ENCODE data around the gene SUSD5.
A peak's percentile ranks its signal among the peaks of the same experiment; 100 is the strongest.

SUSD5 gene

DNA sequence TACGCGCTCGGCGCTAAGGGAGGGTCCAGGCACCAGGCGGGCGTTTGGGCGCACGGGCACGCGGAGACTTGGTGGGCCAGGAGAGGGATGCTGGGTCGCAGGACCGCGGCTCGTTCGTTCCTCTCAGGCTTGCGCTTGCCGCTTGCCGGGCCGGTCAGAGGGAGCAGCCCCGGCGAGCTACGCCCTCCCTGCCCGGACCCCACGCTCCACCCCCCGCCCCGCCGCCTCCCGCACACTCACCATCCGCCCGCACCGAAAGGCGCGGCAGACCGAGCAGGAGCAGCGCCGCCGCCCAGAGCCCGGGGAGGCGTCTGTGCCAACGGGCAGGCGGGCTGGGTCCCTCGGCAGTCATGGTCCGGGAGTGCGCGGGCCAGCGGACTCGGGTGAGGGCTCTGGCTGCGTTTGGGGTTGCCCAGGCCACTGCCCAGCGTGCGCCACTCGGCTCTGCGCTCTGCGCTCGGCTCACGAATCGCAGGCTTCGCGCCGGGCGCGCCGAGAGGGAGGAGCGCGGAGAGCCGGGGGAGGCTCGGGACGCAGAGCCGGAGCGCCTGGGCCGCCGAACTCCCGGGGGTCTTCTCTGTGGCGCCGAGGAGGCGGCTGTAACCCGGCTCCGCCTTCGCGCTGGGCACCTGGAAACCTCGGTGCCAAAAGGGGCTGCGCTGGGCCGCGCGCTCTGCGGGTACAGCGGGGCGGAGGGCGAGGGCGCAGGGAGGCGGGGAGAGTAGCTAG, at the start of gene SUSD5:
Gene SUSD5 (minus strand): TSS at position 365 of the 729 bp plus-strand sequence. CDS start 13 bp downstream, at position 352.
- peak; percentile 85 for DNase-seq (ENCODE audit: low read depth, low spot score)

DNA sequence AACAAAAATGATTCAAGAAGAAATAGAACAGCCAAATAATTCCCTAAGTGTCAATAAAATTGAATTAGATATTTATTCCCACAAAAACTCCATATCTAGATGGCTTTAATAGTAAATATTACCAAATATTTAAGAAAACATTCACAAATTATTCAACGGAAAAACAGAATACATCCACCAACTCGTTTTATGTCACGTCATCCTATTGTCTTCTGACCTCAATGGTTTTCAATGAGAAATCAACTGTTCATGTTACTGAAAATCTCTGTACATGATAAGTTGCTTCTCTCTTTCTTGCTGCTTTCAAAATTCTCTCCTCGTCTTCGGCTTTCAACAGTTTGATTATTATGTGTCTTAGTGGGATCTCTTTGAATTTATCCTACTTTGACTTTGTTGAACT, 41.5 kb upstream of the SUSD5 start:
- DNase-seq (ENCODE audit: low read depth, low spot score) = no peak

DNA sequence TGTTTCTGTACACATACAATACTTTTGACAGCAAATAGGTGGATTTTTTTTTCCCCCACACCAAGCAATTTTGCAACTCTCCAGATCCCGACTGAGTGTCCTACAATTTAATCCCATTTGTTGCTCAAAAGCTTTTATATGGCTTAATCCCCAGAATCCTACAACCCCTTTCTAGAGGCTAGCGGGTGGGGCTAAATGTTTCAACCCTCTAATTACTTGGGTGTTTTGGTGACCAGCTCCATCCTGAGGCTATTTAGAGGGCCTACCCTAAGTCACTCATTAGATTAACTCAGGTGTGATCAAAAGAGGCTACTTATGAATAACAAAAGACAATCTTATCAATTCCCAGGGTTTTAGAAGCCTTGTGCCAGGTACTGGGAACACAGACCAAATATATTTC, 37.6 kb upstream of the SUSD5 start:
- DNase-seq (ENCODE audit: low read depth, low spot score) = no peak

DNA sequence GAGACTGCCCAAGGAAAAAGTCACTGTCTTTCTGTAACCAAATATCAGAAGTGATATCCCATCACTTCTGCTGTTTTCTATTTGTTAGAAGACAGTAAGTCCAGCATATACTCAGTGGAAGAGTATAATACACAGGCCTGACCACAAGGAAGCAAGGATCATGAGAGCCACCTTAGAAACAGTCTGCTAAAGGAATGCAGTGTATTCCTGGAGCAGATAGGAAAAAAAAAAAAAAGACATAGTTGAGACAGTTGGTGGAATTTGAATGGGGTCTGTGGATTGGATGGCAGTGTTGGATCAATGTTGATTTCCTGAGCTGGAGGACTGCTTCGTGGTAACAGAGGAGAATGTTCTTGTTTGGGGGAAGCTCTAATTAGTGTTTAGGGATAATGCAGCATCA, 32.1 kb upstream of the SUSD5 start:
- DNase-seq (ENCODE audit: low read depth, low spot score) = peak; percentile 41

DNA sequence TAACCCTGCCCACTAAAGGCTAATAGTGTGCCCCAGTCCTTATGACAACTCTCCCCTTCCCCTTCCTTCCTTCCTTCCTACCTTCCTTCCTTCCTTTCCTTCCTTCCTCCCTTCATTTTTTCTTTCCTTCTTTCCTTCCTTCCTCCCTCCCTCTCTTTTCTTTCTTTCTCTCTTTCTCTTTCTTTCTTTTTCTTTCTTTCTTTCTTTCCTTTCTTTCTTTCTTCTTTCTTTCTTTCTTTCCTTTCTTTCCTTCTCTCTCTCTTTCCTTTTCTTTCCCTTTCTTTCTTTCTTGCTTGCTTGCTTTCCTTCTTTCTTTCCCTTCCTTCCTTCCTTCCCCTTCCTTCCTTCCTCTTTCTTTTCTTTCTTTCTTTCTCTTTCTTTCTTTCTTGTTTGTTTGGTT, 28.2 kb upstream of the SUSD5 start:
- DNase-seq (ENCODE audit: low read depth, low spot score) = no peak

DNA sequence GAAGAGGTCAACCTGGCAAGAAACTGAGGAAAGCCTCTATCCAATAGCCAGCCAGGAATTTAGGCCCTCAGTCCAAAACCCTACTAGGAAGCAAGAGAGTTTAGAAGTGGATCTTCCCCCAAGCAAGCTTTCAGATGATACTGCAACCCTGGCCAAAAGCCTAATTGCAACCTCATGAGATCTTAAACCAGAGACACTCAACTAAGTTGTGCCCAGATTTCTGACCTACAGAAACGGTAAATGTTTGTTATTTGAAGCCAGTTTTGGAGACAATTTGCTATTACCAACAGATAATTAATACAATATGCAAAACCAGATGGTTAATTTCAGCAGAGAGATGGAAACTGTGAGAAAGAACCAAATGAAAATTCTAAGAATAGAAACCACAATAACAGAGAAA, 21.7 kb upstream of the SUSD5 start:
- no peak for DNase-seq (ENCODE audit: low read depth, low spot score)

DNA sequence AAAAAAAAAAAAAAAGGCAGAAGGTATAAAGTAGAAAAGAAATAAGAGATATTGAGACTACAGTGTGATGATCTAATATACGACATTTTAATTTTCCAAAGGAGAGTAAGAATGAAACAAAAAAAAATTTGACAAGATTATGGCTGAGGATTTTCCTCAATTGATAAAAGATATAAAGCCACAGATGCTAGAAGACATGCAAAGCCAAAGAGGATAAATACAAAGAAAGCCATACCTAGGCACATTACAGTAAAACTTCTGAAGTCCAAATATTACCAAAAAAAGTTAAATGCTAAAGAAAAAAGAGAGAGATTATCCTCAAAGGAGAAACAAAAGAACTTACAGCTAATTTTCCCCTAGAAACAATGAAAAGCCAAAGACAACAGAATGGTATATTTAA, 20.3 kb upstream of the SUSD5 start:
- DNase-seq (ENCODE audit: low read depth, low spot score) = no peak

DNA sequence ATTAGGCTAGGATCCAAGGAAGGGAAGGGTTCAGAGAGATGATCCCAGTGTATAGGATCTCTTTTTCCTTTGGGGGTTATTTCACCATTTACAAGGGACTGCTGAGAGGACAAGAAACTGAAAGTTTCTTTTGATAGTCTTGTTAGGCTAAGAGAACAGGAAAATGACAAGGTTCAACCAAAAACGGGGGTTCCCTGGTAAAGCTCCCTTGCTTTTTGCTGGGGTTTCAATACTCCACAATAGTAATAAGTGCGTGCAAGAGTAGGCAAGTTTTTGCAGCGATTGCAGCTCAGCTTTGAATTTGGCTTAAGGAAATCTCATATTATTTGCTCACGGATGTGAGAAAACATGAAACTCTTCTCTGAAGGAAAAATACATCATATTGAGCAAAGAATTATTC, 18.8 kb upstream of the SUSD5 start:
- DNase-seq (ENCODE audit: low read depth, low spot score) = no peak

DNA sequence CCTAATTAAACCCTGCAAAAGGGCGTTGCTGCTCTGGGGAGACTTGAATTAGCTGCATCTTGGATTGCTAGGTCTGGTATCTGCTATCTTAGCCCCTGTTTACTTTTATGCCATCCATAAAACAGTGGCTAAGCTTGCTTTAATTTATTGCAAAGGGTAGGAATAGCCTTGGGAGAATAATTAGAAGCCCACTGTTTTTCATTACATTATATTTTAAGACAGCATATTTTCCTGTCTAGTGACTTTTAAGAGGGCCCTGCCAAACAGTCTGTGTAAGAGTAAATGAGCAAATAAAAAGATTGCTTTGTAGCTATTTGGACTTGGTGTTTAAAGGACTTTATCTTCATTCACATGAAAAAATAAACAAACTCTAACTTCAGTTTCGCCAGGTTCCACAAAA, 17.4 kb upstream of the SUSD5 start:
- peak; percentile 20 for DNase-seq (ENCODE audit: low read depth, low spot score)

DNA sequence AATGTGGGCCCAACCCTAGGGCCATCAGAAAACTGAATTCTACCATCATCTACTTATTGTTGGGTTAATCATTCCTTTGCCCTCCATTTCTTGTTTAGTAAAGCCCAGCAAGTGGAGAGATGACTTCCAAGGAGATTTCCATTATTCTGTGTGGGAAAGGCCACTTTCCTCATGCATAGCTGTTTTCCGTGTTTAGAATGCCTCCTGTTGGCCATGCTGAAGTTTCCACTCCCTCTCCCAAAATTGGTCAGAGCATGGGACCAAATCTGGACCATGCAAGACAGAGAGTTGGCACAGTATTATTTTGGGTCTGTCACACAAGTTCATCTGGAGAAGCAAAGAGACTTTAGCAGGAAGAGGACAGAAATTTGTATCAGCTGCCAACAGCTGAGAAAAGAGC, 15.3 kb upstream of the SUSD5 start:
- no peak for DNase-seq (ENCODE audit: low read depth, low spot score)

DNA sequence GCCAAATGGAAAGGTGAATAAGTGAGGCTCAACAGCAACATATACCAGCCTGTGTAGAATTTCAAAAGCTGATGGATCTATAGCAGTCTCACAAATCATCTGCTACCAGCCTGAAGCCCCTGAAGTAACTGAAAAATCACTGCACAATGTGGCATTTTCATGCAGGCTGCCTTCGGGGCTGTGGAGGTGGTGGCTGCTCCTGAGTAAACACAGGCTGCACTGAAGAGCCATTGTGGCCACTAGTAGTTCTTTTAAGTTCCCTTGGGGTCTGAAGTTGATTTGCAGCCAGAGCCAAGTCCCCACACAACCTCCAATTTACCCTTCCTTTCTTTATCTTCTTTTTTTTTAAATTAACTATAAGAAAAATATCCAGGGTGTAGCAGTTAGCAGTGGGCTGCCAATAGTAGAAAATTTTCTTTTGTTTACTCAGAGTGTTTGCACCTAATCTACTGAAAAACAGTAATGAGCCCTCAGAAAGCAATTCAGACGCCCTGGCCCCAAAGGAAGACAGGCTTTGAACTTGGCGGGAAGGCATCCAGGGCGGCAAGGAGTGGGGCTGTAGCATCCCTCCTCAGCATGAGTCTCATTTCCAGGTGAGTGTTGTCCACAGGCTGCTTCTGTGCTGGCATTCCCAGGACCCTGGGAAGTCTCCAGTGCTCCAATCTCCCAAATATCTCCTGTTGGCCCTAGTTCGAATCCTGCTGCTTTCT, 13.3 kb upstream of the SUSD5 start:
- DNase-seq (ENCODE audit: low read depth, low spot score) = no peak

DNA sequence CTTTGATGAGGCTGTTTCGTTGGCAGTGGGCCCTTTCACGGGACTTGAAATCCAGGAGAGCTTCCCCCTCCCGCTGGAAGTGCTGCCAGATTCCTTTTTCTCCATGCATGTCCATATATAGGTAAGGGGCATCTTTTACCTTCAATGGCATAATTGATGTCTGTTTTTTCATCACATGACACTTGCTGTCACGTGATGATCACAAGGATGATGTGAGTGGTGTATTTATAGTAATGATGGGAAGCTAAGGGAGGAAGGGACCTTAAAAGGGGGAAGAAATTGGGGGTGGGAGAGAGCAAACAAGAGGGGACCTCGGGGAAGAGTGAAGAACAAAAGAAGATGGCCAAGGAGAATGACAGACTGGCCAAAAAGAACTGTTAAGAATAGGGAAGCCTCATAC, 11.3 kb upstream of the SUSD5 start:
- no peak for DNase-seq (ENCODE audit: low read depth, low spot score)

DNA sequence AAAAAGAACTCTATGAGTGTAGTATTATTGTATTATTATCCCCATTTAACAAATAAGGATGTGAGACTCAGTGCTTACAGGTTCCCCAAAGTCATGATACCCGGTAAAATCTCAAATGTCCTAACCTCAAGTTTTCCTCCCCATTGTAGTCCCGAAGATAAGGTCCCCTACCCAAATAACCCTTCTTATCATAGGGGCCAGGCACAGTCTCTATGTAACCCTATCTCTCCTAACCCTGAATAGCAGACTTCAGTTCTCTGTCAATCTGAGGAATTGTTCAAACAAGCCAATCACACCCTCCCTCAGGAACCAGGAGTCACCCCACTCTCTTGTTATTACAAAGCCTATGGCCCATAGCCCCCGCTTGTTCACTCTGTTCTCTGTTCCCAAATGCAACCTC, 10.5 kb upstream of the SUSD5 start:
- no peak for DNase-seq (ENCODE audit: low read depth, low spot score)

DNA sequence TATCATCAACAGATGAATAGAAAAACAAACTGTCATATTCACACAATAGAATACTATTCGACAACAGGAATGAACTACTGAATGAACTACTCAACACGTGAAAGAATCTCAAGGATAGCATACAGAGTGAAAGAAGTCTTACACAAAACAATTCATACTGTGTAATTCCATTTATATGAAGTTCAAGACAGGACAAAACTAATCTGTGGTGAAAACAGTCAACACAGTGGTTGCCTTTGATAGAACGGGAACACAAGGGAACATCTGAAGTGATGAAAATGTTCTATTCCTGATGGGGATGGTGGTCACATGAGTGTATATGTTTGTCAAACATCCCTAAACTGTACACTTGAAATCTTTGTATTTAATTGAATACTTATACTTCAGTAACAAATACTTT, 2.6 kb upstream of the SUSD5 start:
- no peak for DNase-seq (ENCODE audit: low read depth, low spot score)

DNA sequence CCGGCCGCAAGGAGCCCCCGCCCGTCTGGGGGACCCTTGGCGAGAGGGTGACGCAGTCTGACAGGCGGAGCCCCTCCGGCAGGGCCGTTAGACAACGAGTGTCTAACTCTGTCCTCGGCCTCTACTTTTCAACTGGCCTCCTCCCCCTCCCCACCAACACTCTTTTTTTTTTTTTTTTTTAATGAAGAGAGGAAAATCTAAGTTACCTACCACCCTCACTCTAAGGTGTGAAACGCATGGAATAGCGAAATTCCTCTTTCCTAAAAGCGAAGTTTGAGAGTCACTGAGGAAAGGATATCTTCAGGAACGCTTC, 521 bp upstream of the SUSD5 start:
- no peak for DNase-seq (ENCODE audit: low read depth, low spot score)

DNA sequence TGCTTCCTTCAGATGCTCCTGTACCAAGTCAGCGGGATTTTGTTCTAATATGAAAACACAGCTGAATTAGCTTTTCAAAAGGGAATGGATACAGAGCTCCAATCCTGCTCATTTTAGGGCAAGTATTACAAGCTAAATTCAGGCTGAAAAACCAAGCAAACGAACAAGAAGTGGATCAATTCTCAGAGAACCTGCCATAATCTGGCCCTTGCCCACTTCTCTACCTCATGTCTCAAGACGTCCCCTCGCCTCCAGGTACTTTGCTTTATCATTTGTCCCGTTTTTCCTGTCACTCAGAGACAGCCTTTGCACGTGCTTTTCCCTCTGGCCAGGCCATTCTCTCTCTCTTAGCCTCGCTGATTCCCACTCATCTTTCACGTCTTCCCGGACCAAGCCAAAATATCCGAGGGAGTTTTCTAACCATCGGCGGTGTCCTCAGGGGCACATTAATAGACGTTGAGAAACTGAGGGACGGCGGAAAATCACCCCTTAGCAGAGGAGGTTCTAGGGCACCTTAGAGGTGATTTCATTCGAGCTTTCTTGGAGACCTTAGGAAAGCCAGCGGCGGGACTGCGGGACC, 654 bp downstream of the SUSD5 start:
- peak; percentile 32 for DNase-seq (ENCODE audit: low read depth, low spot score)

DNA sequence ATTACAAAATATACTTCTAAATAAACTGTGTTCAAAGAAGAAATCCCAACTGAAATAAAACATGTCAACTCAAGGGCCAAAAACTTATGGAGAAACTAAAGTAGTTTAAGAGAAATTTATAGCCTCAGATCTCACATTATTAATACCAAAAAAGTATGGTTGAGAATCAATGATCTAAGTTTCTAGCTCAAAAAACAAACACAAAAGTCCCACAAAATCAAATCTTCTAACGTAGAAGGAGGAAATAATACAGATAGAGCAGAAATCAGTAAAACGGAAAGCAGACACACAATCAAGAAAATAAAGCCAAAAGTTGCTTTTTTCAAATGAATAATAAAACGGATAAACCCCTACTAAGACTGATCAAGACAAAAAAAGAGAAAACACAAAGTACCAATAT, 2.9 kb downstream of the SUSD5 start:
- no peak for DNase-seq (ENCODE audit: low read depth, low spot score)

DNA sequence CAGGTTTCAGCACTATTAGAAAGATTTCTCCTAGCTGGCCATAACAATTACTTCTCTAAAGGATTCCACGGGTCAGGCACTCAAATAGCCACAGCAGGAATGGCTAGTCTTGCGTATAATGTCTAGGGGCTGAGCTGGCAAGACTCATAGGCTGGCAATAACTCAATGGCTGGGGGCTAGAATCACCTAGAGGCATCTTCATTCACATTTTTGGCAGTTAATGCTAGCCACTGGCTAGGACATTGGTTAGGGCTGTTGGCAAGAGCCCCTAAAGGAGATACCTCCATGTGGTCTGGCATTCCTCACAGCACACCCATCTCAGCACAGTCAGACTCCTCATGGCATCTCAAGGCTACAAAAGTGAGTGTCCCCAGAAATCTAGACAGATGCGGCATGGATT, 6.2 kb downstream of the SUSD5 start:
- DNase-seq (ENCODE audit: low read depth, low spot score) = no peak

DNA sequence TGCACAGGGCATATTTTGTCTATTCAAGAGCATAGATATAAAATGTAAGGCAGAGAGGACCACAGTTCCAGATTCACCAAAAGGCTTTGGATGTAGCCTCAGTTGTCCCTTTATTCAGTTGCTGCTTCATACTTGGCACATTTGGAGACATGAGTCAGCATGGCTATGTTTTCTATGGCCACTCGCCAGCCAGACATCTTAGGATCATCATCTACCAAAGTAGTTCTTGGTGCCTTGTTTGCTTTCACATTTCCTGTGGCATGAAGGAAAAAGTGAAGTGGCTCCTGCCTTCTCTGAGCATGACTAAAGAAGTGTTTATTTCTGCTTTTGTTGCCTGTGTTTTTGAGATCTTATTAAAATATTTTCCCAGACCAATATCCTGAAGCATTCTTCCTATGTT, 7.2 kb downstream of the SUSD5 start:
- peak; percentile 83 for DNase-seq (ENCODE audit: low read depth, low spot score)

DNA sequence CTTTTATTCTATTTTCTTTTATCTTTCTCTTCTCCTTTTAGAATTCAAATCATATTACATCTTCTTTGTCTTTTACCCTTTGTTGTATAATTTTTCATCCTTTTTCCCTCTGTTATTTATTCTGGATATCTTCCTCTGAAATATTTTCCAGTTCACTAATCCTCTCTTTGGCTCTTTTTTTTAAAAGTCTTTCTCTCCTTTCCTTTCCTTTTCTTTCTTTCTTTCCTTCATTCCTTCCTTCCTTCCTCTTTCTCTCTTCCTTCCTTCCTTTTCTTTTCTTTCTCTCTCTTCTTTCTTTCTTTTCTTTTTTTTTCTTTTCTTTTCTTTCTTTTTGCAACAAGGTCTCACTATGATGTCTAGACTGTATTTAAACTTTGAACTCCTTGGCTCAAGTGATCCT, 9.3 kb downstream of the SUSD5 start:
- DNase-seq (ENCODE audit: low read depth, low spot score) = no peak

DNA sequence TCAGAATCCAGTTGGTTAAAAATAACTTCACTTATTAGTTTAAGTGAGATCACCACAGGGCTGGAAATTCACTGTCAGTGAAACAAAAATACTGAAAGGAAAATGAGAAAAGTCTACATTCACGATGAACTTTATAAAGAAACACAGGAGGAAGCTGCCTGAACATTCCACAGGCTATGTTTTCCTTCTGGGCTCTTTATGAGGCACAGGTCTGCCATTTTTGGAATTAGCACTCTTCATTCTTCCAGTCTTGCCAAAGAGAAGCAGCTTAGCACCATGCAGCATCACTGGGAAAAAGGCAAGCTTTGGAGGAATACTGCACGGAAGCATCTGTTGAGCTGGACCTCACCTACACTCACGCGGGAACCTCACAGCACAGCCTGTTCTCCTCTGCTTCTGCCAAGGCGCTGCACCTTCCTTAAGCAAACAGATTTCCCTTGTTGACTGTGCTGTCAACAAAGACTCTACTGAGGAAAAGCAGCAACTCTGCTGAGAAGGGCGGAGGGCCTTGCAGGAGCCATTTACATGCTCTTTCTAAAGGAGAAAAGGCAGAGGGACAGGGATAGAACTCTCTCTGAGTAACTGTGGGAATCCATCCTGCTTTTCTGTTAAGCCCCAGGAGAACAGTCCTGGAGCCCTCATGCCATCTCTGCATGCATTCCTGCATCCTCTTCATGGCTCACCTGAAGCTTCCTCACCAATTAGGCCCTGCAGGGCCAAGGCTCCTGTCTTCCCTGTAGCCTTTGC, 15.7 kb downstream of the SUSD5 start:
- no peak for DNase-seq (ENCODE audit: low read depth, low spot score)

DNA sequence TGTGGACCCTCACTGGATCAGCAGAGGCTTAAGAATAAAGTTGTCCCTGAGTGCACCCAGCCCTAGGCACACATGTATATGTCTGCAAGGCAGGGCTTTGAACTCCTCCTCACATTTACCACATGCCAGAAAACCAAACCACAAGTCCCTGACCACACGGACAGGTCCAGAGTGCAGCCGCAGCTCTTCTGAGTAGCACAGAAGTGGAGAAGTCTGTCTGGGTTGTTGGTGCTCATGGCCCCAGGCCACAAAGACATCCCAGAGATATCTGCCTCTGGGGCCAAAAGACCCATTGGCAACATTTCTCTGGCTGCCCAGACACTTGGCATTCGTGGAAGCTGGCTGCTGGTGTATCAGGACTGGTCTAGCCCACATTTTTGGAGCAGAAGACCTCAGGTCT, 17.4 kb downstream of the SUSD5 start:
- no peak for DNase-seq (ENCODE audit: low read depth, low spot score)

DNA sequence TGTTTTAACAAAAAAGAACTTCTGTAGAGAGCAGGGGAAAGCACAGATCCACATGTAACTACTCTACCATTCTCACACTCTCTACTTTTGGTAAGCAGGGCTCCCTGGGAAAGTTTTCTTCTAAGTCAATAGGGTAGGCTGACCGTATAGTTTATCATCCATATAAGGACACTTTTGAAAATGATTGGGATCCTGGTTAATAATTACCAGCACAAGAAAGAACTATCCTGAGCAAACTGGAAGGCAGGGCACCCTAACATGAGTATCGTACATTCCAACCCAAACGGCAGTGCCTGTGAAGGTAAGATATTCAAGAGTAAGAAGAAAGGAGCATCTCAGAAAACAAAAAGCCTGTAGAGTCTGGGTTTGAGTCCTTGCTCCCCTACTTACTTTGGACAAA, 22.1 kb downstream of the SUSD5 start:
- DNase-seq (ENCODE audit: low read depth, low spot score) = no peak
